SIG-M5 treated with dmso at 0.1 percent for 504 hours (cell line): Measurements from ENCODE around the gene ZNF783.
"Not testable (repeated sequence)": the region's sequence is repeated elsewhere in the genome, so short reads cannot be mapped to it uniquely, and the experiment has no call there.

Source experiments
- DNase-seq: peaks from one replicate; lab custom pipeline; 2025; ENCODE audit not compliant: unreplicated experiment; lab: John Stamatoyannopoulos, UW

The ZNF783 gene

DNA sequence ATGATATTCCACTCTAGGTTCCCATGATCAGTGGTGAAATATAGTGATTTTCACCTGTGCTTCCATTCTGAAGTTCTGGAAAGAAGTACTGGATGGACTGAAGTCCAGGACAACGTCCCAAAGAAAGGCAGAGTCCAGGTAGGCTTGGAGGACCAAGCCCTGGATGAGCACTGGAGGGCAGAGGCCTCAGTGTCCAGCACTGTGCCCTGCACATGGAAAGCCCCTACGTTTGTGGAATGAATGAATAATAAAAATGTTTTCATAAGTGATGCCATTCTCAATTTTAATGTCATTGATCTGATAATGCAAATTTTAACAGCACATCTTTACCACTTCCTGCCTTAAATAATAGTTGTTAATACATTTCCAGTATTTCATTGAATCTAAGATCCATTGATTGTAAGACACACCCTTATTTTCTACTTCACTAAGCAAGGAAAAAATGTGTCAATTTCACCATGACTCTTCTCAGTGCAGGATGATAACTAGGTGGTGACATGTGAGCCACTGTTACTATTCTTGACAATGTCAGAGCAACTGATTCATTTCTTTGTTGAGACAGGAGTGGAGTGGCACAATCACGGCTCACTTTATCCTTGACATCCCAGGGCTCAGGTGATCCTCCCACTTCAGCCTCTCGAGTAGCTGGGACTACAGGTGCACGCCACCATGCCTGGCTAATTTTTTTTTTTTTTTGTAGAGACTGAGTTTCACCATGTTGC, 35.2 kb downstream of the ZNF783 start:
- DNase-seq: no peak

DNA sequence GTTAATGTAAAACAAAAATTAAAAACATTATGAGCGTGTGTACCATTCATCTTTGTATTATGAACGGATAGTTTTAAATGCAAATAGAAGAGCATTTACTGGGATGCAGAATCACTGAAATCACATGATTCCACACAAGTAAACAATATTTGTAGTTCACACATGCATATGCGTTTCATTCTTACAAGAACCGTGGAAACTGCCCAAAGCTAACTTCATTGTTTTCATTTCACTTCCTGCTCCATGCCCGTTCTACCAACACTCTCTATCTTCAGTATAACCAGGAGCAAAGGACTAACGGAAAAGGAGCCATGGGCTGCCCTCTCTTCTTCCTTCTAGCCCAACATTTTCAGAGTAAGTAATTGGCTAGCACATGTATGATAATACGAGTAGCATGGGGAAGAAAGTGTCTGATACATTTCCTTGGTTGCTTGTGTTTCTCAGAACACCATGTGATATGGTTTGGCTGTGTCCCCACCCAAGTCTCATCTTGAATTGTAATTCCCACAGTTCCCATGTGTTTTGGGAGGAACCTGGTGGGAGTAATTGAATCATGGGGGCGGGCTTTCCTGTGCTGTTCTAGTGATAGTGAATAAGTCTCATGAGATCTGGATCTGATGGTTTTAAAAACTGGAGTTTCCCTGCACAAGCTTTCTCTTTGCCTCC, 38.8 kb downstream of the ZNF783 start:
- no peak for DNase-seq

DNA sequence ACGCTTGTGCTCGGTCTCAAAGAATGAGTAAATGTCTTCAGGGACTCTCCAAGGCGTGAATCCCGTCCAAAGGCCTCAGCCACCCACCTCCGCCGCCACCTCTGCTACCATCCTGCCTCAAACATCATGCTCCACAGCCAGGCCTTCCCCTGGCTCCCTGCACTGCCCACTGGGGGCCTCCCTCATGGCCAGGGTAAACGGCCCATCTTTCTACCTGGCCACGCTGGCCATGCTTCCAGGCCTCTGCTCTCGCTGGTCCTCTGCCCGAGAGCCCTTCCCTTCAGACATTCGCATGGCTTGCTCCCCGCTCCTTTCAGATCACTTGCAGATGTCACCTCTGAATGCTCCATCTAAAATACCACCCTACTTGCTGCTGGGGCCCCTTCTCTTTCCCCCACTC, 40.2 kb downstream of the ZNF783 start:
- DNase-seq: no peak

DNA sequence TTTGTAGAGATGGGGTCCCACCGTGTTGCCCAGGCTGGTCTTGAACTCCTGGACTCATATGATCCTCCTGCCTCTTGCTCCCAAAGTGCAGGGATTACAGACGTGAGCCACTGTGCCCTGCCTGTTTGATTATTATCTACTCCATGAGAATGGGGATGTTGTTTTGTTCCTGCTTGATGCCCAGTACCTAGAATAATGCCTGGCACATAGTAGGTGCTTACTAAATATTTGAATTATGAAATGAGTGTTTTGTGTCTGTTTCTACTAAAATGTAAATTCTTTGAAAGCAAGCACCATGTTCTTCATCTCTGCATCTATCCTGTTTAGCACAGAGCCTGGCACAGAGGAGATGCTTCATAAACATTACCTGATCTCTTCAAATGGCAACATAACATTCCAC, 40.9 kb downstream of the ZNF783 start:
- no peak for DNase-seq

DNA sequence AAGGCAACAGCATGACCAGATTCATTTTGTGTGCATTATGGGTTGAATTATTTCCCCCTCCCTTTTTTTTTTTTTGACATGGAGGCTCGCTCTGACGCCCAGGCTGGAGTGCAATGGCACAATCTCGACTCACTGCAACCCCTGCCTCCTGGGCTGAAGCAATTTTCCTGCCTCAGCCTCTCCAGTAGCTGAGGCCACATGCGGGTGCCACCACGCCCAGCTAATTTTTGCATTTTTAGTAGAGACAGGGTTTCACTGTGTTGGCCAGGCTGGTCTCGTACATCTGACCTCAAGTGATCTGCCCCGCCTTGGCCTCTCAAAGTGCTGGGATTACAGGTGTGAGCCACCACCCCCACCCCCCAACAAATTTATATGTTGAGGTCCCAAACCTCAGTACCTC, 42.0 kb downstream of the ZNF783 start:
- DNase-seq: no peak

DNA sequence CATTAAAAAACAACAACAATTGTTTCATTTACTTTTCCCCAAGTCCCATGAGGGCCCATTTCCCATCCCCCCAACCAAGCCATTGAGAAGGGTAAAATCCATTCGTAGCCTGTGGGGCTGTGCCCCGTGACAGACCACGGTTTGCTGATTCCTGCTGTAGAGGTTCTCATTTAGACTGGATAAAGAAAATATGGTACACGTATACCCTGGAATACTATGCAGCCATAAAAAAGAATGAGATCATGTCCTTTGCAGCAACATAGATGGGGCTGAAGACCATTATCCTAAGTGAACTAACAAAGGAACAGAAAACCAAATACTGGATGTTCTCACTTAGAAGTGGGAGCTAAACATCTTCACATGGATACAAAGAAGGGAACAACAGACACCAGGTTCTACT, 44.9 kb downstream of the ZNF783 start:
- DNase-seq: no peak

DNA sequence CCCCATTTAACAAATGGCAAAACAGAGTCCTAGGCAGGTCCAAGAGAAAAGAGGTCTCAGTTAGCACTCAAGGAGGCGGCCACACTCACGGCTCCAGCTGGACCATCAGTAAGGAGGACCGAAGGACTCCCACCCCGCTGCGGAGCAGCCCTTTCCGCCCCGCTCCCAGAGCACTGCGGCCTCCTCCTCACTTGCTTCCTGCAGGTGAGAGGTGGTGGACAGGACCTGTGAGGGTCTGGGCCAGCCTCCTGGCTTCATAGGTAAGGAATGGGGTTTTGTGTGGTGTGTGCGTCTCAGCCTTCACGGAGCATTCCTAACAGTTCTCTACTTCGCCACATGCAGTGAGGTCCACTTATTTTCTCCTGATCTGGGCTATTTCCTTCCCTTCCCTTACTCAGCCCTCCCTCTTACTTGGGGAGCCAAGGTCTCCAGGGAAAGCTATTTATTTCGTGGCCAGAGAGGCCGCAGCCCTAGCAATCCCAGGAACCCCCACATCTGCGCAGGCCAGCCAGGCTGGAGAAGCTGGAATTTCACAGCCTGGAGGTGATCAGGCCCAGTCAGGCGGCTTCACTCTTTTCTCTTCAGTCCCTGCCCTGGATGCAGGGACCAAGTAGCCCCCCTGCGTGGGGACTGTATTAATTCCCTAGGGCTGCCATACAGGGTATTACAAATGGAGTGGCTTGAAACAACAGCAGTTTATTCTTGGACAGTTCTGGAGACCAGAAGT, 45.9 kb downstream of the ZNF783 start:
- DNase-seq: no peak

DNA sequence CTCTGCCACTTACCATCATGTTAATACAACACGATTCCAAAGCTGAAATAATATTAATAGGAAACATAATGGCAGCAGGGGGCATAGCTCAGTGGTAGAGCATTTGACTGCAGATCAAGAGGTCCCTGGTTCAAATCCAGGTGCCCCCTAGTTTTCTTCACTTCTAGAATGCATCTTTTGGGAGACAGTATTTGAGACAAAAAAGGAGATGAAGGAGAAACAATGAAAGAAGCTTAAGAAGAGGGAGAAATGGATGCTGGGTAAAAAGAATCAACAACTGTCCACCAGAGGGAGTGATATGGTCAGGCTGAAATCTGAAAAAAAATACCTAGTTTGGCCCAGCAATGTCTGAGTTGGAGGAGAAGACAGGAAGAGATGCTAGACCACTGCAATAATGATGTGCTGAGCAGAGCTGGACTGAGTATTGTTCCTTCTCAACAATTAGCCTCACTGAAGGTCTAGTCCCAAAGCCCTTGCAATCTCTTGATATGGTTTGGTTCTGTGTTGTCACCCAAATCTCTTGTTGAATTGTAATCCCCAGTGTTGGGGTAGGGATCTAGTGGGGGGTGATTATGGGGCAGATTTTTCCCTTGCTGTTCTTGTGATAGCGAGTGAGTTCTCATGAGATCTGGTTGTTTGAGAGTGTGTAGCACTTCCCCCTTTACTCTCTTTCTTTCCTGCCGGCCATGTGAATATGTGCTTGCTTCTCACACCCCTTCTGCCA, 48.3 kb downstream of the ZNF783 start:
- DNase-seq: peak; percentile 69

DNA sequence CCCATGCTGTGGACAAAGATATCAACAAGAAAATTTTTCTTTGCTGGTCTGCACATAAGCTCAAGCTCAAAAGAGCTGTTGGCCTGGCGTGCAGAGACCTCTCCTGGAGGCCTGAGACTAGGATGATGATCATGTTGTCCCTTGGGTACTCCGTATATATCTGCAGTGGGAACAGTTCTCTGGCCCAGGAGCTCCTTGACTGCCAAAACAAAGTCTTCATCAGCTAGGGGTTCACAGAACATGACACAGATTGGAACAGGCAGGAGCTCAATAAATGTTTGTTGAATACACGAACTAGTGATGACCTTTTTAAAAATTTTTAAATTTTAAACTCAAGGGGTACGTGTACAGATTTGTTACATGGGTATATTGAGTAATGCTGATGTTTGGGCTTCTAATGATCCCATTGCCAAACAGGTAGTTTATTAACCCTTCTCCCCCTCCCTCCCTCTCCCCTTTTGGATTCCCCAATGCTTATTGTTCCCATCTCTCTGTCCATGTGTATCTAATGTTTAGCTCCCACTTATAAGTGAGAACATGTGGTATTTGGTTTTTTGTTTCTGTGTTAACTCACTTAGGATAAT, 49.1 kb downstream of the ZNF783 start:
- no peak for DNase-seq

DNA sequence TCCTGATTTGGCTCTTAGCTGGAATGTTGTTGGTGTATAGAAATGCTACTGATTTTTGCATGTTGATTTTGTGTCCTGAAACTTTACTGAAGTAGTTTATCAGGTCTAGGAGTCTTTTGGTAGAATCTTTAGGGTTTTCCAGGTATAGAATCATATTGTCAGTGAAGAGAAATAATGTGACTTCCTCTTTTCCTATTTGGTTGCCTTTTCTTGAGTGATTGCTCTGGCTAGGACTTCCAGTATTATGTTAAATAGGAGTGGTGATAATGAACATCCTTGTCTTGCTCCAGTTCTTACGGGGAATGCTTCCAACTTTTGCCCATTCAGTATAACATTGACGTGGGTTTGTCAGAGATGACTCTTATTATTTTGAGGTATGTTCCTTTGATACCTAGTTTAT, 52.0 kb downstream of the ZNF783 start:
- DNase-seq: no peak

DNA sequence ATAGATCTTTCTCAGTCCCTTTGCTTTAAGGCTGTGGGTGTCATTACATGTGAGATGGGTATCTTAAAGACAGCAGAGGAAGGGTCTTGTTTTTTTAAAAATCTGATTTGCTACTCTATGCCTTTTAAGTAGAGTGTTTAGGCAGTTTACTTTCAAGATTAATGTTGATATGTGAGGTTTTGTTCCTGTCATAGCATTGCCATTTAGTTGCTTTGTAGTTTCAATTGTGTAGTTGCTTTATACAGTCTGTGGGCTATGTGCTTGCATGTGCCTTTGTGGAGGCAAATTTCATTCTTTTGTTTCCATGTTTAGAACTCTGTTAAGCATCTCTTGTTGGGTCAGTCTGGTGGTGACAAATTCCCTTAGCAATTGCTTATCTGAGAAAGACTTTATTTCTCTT, 54.6 kb downstream of the ZNF783 start:
- no peak for DNase-seq

DNA sequence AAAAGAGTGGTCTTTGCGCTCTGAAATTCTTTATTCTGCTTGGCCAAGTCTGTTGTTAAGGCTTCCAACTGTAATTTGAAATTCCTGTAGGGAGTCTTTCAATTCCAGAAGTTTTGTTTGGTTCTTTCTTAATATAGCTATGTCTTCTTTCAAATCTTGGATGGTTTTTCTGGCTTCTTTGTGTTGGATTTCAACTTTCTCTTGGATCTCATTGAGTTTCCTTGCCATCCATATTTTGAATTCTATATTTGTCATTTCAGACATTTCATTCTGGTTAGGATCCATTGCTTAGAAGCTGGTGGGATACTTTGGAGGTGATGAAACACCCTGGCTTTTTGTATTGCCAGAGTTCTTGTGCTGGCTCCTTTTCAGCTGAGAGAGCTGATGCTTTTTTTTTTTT, 55.5 kb downstream of the ZNF783 start:
- no peak for DNase-seq

DNA sequence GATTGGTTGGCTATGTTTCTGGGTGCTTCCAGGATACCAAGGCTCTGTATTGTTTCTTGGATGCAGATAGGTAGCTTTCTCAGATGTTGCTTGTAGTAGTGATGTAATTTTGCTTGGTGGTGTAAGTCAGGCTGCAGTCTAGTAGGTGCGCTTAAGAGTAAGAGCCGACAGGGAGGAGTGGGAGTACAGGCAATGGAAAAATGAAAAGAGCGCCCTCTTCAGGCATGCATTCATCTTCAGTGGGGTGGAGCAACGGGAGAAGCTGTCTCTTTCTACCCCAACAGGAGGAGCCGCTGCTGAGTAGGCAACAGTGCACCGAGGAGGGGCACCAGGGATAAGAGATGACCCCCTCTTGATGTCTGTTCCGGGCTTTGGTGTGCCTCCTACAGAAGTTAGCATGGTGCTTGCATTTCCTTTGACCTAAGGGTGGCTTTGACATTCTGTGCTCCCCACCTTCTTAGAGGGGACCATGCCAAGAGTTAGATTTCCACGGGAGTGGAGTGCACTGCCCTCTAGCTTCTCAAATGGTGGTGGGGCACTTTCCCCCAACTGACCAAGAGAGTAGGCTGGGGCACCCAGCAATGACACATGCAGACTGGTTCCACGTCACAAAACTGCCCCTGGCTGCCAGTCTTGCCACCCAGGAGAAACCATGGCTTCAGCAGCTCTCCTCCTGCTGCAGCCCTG, 56.1 kb downstream of the ZNF783 start:
- DNase-seq: no peak

DNA sequence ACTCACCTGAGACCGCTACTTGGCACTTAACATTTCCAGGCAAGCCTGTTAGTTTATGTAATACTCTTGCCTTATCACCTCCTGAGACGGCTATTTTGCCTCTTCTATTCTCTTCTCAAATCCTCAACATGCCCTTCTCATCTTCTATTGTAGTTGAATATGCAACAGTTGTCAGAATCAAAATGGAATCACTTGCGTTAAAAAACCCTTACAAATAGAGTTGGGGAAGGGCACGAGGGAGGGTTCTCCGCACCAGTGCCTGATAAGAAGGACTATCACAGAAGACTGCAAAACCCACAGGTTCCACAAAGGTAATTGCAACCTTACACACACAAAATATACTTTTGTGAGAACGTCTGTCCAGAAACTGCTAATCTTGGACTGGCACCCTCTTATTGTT, 57.4 kb downstream of the ZNF783 start:
- no peak for DNase-seq

DNA sequence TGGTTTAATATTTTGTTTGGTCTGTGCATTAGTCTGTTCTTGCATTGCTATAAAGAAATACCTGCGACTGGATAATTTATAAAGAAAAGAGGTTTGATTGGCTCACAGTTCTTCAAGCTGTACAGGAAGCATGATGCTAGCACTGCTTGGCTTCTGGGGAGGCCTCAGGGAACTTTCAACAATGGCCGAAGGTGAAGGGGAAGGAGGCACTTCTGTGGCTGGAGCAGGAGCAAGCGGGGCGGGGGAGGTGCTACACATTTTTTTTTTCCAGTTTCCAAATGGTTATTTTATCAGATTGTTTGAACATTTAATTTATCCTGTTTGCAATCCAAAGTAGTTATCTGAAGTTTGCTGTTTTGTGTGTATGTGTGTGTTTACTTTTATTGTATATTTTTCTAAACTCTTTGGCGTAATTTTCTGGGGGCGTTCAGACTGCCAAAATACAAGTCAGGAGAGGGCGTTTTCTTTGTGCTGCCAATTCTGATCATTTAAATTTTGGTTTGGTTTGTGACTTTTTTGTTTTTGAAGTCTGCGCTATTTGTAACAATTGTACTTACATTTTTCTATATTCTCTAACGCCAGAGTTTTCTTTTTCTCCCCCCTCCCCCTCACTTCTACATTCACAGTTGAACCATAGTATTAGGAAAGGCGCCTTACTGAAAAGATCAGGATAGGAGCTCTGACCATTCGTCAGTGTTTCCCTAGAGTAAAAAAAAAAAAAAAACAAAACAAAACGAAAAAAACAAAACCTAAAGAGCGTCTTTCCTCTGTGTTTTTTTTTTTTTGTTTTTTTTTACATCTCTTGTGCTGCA, 58.5 kb downstream of the ZNF783 start:
- no peak for DNase-seq

DNA sequence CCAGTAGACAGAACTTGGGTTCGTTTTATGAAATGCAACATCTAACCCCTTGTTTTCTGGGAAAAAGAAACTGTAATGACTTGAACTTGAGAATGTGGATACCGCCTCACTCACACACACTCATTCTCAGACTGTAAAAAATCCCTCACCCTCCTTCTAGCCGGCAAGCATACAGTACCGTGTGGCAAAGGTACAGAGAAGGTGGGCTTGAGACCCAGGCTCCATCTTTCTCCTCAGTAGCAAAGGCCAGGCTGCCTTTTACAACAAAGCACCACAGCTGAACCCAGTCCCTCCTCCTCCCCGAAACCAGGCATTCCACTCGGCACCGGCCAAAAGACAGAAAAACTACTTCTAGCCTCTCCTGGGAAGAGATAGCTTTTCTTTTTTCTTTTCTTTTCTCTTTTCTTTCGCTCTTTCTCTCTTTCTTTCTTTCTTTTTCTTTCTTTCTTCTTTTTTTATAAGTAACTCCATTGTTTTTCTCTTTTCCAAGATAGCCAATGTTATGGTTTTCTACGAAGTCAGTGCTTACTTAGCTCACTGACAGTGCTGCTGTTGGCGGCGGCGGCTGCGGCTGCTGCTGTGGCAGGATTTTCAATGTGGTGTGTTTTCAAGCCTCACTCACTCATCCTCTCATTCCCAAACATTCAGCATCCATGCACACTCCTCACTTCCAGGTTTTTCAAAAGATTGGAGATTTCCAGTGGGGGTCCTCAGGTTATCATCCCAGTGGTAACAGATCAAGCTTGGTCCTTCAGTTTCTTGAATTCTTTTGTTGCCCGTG, 59.3 kb downstream of the ZNF783 start:
- DNase-seq: not testable (repeated sequence)

DNA sequence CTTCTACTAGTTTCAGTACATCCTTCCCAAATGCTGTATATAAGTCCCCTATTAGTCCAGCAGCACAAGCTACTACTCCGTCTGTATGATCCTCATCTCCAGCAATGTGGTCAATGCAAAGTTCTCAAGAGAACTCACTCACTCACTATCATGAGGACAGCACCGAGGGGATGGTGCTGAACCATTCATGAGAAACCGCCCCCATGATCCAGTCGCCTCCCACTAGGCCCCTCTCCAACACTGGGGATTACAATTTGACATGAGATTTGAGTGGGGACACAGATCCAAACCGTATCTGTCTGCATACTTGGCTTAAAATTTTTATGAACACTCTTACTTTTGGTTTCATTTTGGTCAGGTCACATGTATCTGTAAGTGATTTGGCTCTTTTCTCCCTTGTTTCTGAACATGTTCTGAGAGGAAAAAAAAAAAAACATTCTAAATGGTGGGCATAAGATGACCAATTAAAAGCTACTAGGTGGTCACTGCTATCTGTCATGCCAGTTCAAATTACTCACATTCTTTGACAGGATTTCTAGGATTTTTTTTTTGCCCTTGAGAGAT, 60.1 kb downstream of the ZNF783 start:
- no peak for DNase-seq

DNA sequence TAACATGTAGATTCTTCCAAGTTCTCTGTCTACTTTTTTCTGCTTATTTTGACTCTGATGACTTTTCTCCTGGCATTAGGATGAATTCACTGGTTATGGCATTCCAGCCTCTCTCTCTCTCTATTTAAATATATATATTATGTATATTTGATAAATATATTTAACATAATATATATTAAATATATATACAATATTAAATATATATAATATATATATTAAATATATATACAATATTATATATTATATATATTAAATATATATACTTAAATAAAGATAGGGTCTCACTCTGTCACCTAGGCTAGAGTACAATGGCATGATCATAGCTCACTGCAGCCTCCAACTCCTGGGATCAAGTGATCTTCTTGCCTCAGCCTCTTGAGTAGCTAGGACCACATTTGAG, 60.7 kb downstream of the ZNF783 start:
- DNase-seq: no peak

DNA sequence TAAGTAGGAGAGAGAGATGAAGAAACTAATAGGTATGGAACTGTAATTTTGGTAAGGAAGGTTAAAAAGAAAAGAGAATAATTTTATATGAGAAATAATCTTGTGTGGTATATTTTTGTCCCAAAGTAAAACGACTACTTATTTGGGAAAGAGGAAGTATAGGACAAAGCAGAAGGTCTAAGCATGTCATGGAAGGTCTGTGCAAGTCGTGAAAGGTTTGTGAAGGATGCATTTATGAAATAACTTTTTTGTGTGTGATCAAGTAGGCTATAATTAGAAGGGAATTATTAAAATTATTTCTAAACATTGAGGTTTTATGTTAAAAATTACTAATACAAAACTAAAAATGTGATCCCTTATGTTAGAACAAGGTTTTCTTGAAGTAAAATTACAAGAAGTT, 63.3 kb downstream of the ZNF783 start:
- DNase-seq: no peak
